SU-DHL-6 (cell line): ENCODE measurements around the gene DLG2.

Source experiments
- EZH2phosphoT487 ChIP-seq: fragments of 200-600 bp; sonication (generic), shearing (Covaris generic); conservative IDR thresholded peaks from 2 replicates; pipeline ENCODE4 v1.6.1; 2018; ENCODE audit warnings: mild to moderate bottlenecking, antibody characterized with exemption, low read length, moderate library complexity, mixed read lengths
- TF ChIP-seq, protein P1 (sequence below): fragments of 200-600 bp; sonication (generic); IDR thresholded peaks from one replicate; pipeline ENCODE4 v1.5.1; 2017; ENCODE audit warnings: antibody characterized with exemption, mild to moderate bottlenecking, low read length, moderate library complexity; ENCODE audit not compliant: insufficient read depth, poor library complexity, severe bottlenecking

GRCh38 chr11:85627332-85627997 lies at the start of gene DLG2:
- no peak for TF ChIP-seq EZH2phosphoT487
- TF ChIP-seq, protein P1, sequence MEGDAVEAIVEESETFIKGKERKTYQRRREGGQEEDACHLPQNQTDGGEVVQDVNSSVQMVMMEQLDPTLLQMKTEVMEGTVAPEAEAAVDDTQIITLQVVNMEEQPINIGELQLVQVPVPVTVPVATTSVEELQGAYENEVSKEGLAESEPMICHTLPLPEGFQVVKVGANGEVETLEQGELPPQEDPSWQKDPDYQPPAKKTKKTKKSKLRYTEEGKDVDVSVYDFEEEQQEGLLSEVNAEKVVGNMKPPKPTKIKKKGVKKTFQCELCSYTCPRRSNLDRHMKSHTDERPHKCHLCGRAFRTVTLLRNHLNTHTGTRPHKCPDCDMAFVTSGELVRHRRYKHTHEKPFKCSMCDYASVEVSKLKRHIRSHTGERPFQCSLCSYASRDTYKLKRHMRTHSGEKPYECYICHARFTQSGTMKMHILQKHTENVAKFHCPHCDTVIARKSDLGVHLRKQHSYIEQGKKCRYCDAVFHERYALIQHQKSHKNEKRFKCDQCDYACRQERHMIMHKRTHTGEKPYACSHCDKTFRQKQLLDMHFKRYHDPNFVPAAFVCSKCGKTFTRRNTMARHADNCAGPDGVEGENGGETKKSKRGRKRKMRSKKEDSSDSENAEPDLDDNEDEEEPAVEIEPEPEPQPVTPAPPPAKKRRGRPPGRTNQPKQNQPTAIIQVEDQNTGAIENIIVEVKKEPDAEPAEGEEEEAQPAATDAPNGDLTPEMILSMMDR, result no peak
